ENCODE measurements around the gene NUPR1.

GRCh38 chr16:28497386-28497785, 41.4 kb downstream of the NUPR1 start:
- TF ChIP-seq TAF1 (IDR thresholded peaks at IDR 0.05; ENCODE audit: low read depth), result no peak
- no peak for TF ChIP-seq YY1 (IDR thresholded peaks at IDR 0.05; ENCODE audit: low read depth)
- TF ChIP-seq CEBPB (IDR thresholded peaks at IDR 0.05), result no peak
- TF ChIP-seq EP300 (IDR thresholded peaks at IDR 0.05; ENCODE audit: borderline replicate concordance), result no peak
- no peak for TF ChIP-seq RAD21 (IDR thresholded peaks at IDR 0.05; ENCODE audit: low read depth)
- TF ChIP-seq, protein P1, sequence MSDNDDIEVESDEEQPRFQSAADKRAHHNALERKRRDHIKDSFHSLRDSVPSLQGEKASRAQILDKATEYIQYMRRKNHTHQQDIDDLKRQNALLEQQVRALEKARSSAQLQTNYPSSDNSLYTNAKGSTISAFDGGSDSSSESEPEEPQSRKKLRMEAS (IDR thresholded peaks at IDR 0.05), result no peak
- TF ChIP-seq, protein P2, sequence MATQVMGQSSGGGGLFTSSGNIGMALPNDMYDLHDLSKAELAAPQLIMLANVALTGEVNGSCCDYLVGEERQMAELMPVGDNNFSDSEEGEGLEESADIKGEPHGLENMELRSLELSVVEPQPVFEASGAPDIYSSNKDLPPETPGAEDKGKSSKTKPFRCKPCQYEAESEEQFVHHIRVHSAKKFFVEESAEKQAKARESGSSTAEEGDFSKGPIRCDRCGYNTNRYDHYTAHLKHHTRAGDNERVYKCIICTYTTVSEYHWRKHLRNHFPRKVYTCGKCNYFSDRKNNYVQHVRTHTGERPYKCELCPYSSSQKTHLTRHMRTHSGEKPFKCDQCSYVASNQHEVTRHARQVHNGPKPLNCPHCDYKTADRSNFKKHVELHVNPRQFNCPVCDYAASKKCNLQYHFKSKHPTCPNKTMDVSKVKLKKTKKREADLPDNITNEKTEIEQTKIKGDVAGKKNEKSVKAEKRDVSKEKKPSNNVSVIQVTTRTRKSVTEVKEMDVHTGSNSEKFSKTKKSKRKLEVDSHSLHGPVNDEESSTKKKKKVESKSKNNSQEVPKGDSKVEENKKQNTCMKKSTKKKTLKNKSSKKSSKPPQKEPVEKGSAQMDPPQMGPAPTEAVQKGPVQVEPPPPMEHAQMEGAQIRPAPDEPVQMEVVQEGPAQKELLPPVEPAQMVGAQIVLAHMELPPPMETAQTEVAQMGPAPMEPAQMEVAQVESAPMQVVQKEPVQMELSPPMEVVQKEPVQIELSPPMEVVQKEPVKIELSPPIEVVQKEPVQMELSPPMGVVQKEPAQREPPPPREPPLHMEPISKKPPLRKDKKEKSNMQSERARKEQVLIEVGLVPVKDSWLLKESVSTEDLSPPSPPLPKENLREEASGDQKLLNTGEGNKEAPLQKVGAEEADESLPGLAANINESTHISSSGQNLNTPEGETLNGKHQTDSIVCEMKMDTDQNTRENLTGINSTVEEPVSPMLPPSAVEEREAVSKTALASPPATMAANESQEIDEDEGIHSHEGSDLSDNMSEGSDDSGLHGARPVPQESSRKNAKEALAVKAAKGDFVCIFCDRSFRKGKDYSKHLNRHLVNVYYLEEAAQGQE (IDR thresholded peaks at IDR 0.05; ENCODE audit: low read depth), result no peak
- TF ChIP-seq CREB1 (IDR thresholded peaks at IDR 0.05; ENCODE audit: low read depth), result no peak
- TF ChIP-seq, protein P3, sequence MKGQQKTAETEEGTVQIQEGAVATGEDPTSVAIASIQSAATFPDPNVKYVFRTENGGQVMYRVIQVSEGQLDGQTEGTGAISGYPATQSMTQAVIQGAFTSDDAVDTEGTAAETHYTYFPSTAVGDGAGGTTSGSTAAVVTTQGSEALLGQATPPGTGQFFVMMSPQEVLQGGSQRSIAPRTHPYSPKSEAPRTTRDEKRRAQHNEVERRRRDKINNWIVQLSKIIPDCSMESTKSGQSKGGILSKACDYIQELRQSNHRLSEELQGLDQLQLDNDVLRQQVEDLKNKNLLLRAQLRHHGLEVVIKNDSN (IDR thresholded peaks at IDR 0.05), result no peak
- TF ChIP-seq TCF12 (IDR thresholded peaks at IDR 0.05; ENCODE audit: low read depth), result no peak
- no peak for TF ChIP-seq NFIC (IDR thresholded peaks at IDR 0.05)
